ENCODE measurements around the gene PANX2.

GRCh38 chr22:50138988-50139387, 31.5 kb upstream of the PANX2 start:
- TF ChIP-seq ZNF740 (CRISPR knock-in tag; IDR thresholded peaks at IDR 0.05) = no peak
- no peak for TF ChIP-seq ZNF740 (tag; IDR thresholded peaks at IDR 0.05)
- no peak for TF ChIP-seq POLR2AphosphoS5 (IDR thresholded peaks at IDR 0.05; ENCODE audit: control insufficient read depth, insufficient read depth, low read depth, low read length)
- no peak for TF ChIP-seq CTCF (IDR thresholded peaks at IDR 0.05 in 2 of 3, conservative IDR thresholded peaks at IDR 0.05 in 1 of 3; ENCODE audit: insufficient read depth in 2 of 3, low read depth in 1 of 3, low read length in 3 of 3)
- no peak for TF ChIP-seq POLR2A (conservative IDR thresholded peaks at IDR 0.05)
- TF ChIP-seq STAT6 (CRISPR knock-in tag; IDR thresholded peaks at IDR 0.05) = no peak
- no peak for TF ChIP-seq PKNOX1 (IDR thresholded peaks at IDR 0.05)
- no peak for TF ChIP-seq GATAD2A (IDR thresholded peaks at IDR 0.05)
- no peak for TF ChIP-seq HDGF (IDR thresholded peaks at IDR 0.05)
- no peak for TF ChIP-seq HOXB6 (CRISPR knock-in tag; IDR thresholded peaks at IDR 0.05; ENCODE audit: borderline replicate concordance)
- no peak for TF ChIP-seq SREBF2 (CRISPR knock-in tag; IDR thresholded peaks at IDR 0.05)
- TF ChIP-seq ZBTB5 (IDR thresholded peaks at IDR 0.05) = no peak
